SK-N-SH (cell line): ENCODE data around the gene SHB. TPM values are rescaled to one million over a fixed set of nuclear protein-coding genes. Genes with fewer than 3 reads are reported as not detected.

Source experiments
- CTCF ChIA-PET: fragments of 300-600, 350-600 bp; formaldehyde crosslinking; extraction: SDS; loops from one replicate; lab custom pipeline; 2021; lab: Yijun Ruan, JAX
- POLR2A ChIA-PET: fragments of 350-600 bp; sonication (Branson Sonifier 250); formaldehyde crosslinking; extraction: SDS; loops from one replicate; lab custom pipeline; 2020; ENCODE audit warnings: antibody characterized with exemption, inconsistent platforms; lab: Yijun Ruan, JAX
- DNase-seq: peaks from one replicate; pipeline ENCODE4 v3.0.0; 2012
- H2AFZ ChIP-seq: fragments of 200-600 bp; sonication (generic); 2 replicates; pipeline ENCODE4 v1.8.1; 2016; ENCODE audit warnings: antibody characterized with exemption, mild to moderate bottlenecking, low read depth
- H3F3A ChIP-seq: fragments of 200-600 bp; sonication (generic); replicated peaks from 2 replicates; pipeline ENCODE3; 2016; ENCODE audit warnings: antibody characterized with exemption, mild to moderate bottlenecking; ENCODE audit not compliant: insufficient read depth
- H3K27ac ChIP-seq, 2 experiments: fragments of 200-500 bp in 1 of 2; fragments of 200-600 bp in 1 of 2; sonication (Bioruptor generic) in 1 of 2; sonication (generic), shearing (Covaris generic) in 1 of 2; 2 replicates each; pipeline versions ENCODE4 v1.5.1 to v1.6.1; 2014 to 2016; ENCODE audit warnings: low read depth in 2 of 2, inconsistent platforms in 1 of 2, low read length in 1 of 2, mild to moderate bottlenecking in 1 of 2, mixed read lengths in 1 of 2
- H3K27me3 ChIP-seq: fragments of 200-600 bp; sonication (generic), shearing (Covaris generic); 2 replicates; pipeline ENCODE4 v1.6.1; 2016; ENCODE audit warnings: mixed run types; ENCODE audit not compliant: insufficient read depth
- H3K36me3 ChIP-seq, 2 experiments: fragments of 200-500 bp in 1 of 2; fragments of 200-600 bp in 1 of 2; sonication (Bioruptor generic) in 1 of 2; sonication (generic) in 1 of 2; replicated peaks in 1 of 2; 2 replicates each; pipeline versions ENCODE3 to v1.5.1; 2014 to 2016; ENCODE audit warnings: low read length in 1 of 2, mild to moderate bottlenecking in 1 of 2; ENCODE audit not compliant: insufficient read depth in 2 of 2, control insufficient read depth in 1 of 2
- H3K4me1 ChIP-seq, 2 experiments: fragments of 200-500 bp in 1 of 2; fragments of 200-600 bp in 1 of 2; sonication (Bioruptor generic) in 1 of 2; sonication (generic), shearing (Covaris generic) in 1 of 2; 2 replicates each; pipeline versions ENCODE4 v1.5.1 to v1.6.1; 2014 to 2016; ENCODE audit warnings: low read depth in 1 of 2, low read length in 1 of 2, mixed run types in 1 of 2; ENCODE audit not compliant: insufficient read depth in 2 of 2, control insufficient read depth in 1 of 2
- H3K4me2 ChIP-seq: fragments of 200-600 bp; sonication (generic), shearing (Covaris generic); 2 replicates; pipeline ENCODE4 v1.6.1; 2017; ENCODE audit warnings: mixed run types
- H3K4me3 ChIP-seq, 2 experiments: fragments of 200-500 bp in 1 of 2; fragments of 200-600 bp in 1 of 2; sonication (Bioruptor generic) in 1 of 2; sonication (generic), shearing (Covaris generic) in 1 of 2; 2 replicates each; pipeline versions ENCODE4 v1.5.1 to v1.8.1; 2014 to 2016; ENCODE audit warnings: low read depth in 2 of 2, inconsistent platforms in 1 of 2, low read length in 1 of 2, mild to moderate bottlenecking in 1 of 2, mixed read lengths in 1 of 2, moderate library complexity in 1 of 2
- H3K79me2 ChIP-seq: fragments of 200-600 bp; sonication (generic); 2 replicates; pipeline ENCODE4 v1.8.1; 2017; ENCODE audit warnings: mild to moderate bottlenecking; ENCODE audit not compliant: insufficient read depth
- H3K9ac ChIP-seq: fragments of 200-600 bp; sonication (generic); 2 replicates; pipeline ENCODE4 v1.6.1; 2017; ENCODE audit warnings: mixed run types
- H3K9me2 ChIP-seq: fragments of 200-600 bp; sonication (generic); 2 replicates; pipeline ENCODE4 v1.6.1; 2017; ENCODE audit warnings: mixed run types
- H3K9me3 ChIP-seq: fragments of 200-600 bp; sonication (generic); 2 replicates; pipeline ENCODE4 v1.6.1; 2017; ENCODE audit warnings: mixed run types, mild to moderate bottlenecking, moderate library complexity
- H4K20me1 ChIP-seq: fragments of 200-600 bp; sonication (generic); 2 replicates; pipeline ENCODE4 v1.6.1; 2017; ENCODE audit warnings: mild to moderate bottlenecking, mixed run types; ENCODE audit not compliant: insufficient read depth
- CHD2 ChIP-seq: fragments of 150-350 bp; IDR thresholded peaks from 2 replicates; pipeline ENCODE4 v1.6.1; 2018; ENCODE audit warnings: low read length; ENCODE audit not compliant: partially characterized antibody
- EZH2phosphoT487 ChIP-seq: fragments of 200-600 bp; sonication (generic); IDR thresholded peaks from 2 replicates; pipeline ENCODE4 v1.6.1; 2017; ENCODE audit warnings: low read depth, mixed run types, mild to moderate bottlenecking, antibody characterized with exemption, moderate library complexity, borderline replicate concordance
- FOXM1 ChIP-seq: IDR thresholded peaks from 2 replicates; pipeline ENCODE4 v1.4.0; 2012; ENCODE audit warnings: low read depth, mild to moderate bottlenecking
- MEF2A ChIP-seq: IDR thresholded peaks from 2 replicates; pipeline ENCODE4 v1.4.0; 2012; ENCODE audit warnings: low read depth, borderline replicate concordance
- PBX3 ChIP-seq: IDR thresholded peaks from 2 replicates; pipeline ENCODE4; 2012
- REST ChIP-seq: IDR thresholded peaks from 2 replicates; pipeline ENCODE4 v1.6.1; 2012; ENCODE audit warnings: mild to moderate bottlenecking, low read depth, low read length, moderate library complexity
- RXRA ChIP-seq: IDR thresholded peaks from 2 replicates; pipeline ENCODE4 v1.4.0; 2012; ENCODE audit warnings: low read depth, mild to moderate bottlenecking, borderline replicate concordance
- SIN3A ChIP-seq: IDR thresholded peaks from 2 replicates; pipeline ENCODE4 v1.6.1; 2012; ENCODE audit warnings: low read depth, mild to moderate bottlenecking, low read length, moderate library complexity, borderline replicate concordance
- SMC3 ChIP-seq: IDR thresholded peaks from 2 replicates; pipeline ENCODE4 v1.6.1; 2012; ENCODE audit warnings: low read depth, low read length, improper control_type of control experiment
- TAF1 ChIP-seq: IDR thresholded peaks from 2 replicates; pipeline ENCODE4 v1.6.1; 2012; ENCODE audit warnings: low read depth, mild to moderate bottlenecking, low read length, moderate library complexity, borderline replicate concordance
- TCF12 ChIP-seq: IDR thresholded peaks from 2 replicates; pipeline ENCODE4 v1.4.0; 2012
- TEAD4 ChIP-seq: IDR thresholded peaks from 2 replicates; pipeline ENCODE4 v1.4.0; 2012; ENCODE audit warnings: mild to moderate bottlenecking, borderline replicate concordance; ENCODE audit not compliant: insufficient read depth
- USF1 ChIP-seq: IDR thresholded peaks from 2 replicates; pipeline ENCODE4 v1.4.0; 2012; ENCODE audit warnings: low read depth, borderline replicate concordance
- USF2 ChIP-seq: fragments of 150-350 bp; IDR thresholded peaks from 2 replicates; pipeline ENCODE4 v1.6.1; 2017; ENCODE audit warnings: antibody characterized with exemption, low read length, low read depth, borderline replicate concordance
- YY1 ChIP-seq: IDR thresholded peaks from 2 replicates; pipeline ENCODE4 v1.4.0; 2012; ENCODE audit warnings: low read depth, mild to moderate bottlenecking
- WGBS: methylation state at CpG from one replicate; pipeline ENCODE4 v1.1.6; 2017; ENCODE audit warnings: low lambda C conversion rate; 5-methylcytosine and 5-hydroxymethylcytosine counted together
- polyA plus RNA-seq, 3 experiments: library from polyadenylated mRNA; depleted of rRNA; stranded (reverse); fragments of >200 nt; gene quantifications; 2 replicates each; pipeline ENCODE4 v1.2.3, GENCODE V29; 2012

The SHB gene
- polyA plus RNA-seq, 1 of the 3 experiments (the other 2 are of a cell fraction): 26.0 TPM

- H3K9ac ChIP-seq: no peak overlapping the region
- no peaks in the 10 kb centered on the region for H3K36me3 ChIP-seq
- POLR2A ChIA-PET: no interaction called here
- no peak overlapping the region for H3K4me2 ChIP-seq
- 95% methylated on average over 4 of the region's 4 CpGs for WGBS
- no peaks in the 10 kb centered on the region for H4K20me1 ChIP-seq
- no peak for TF ChIP-seq FOXM1
- no peak for TF ChIP-seq PBX3
- no peak for TF ChIP-seq TCF12
- TF ChIP-seq TEAD4: no peak
- TF ChIP-seq USF1: no peak
- TF ChIP-seq MEF2A: no peak
- TF ChIP-seq REST: no peak
- no peak for TF ChIP-seq RXRA
- no peak for TF ChIP-seq YY1
- TF ChIP-seq CHD2: no peak
- TF ChIP-seq SIN3A: no peak
- no peak for TF ChIP-seq SMC3
- no peak for TF ChIP-seq USF2
- TF ChIP-seq TAF1: no peak
- TF ChIP-seq EZH2phosphoT487: no peak
- no peaks in the 10 kb centered on the region for H3K9me3 ChIP-seq
- H3F3A ChIP-seq: peaks cover 4% of the 10 kb centered on the region
- no peaks in the 10 kb centered on the region for H3K9me2 ChIP-seq
- H3K4me3 ChIP-seq: no peak overlapping the region
- H3K79me2 ChIP-seq: peaks cover 30% of the 10 kb centered on the region
- no peak overlapping the region for H3K27ac ChIP-seq
- H3K27me3 ChIP-seq: no peaks in the 10 kb centered on the region
- CTCF ChIA-PET: interaction anchor here (1.2 to 1.6 kb wide), 3 partner anchors 182 to 495 kb away, joined by 3 read pairs; no protein-coding TSS in a partner anchor
- DNase-seq: no peak
- H3K4me1 ChIP-seq: peaks cover 4 to 22% of the 10 kb centered on the region in 2 experiments; a peak in 2 of 4 replicates
- H2AFZ ChIP-seq: no peak overlapping the region
Measured at GRCh38 chr9:37905776-37906175, 163.3 kb downstream of the SHB start.
